Measurements from ENCODE around the gene GALNT10. TPM values are rescaled to one million over a fixed set of nuclear protein-coding genes. Genes with fewer than 3 reads are reported as not detected.

The GALNT10 gene
- total and polyA plus RNA-seq, 2 of the 4 experiments (the other 2 are of a cell fraction) = 46.2 to 67.0 TPM

- BruUV-seq (replicated peaks) = no TSS peak
- ATAC-seq (ENCODE audit: low read depth) (no peak), DNase-seq (no peak)
- no peaks in the 10 kb centered on the region for H3K36me3 ChIP-seq (ENCODE audit: control insufficient read depth, insufficient read depth, low read length)
- H3K27me3 ChIP-seq (ENCODE audit: control insufficient read depth, insufficient read depth, low read length) = no peaks in the 10 kb centered on the region
- H2BK15ac ChIP-seq (ENCODE audit: low read depth, low read length) = no peak overlapping the region
- H3K14ac ChIP-seq (replicated peaks; ENCODE audit: low read depth, low read length) = no peak overlapping the region
- WGBS, 2 experiments (ENCODE audit: extremely low coverage in 2 of 2, insufficient read length in 1 of 2) = 100% methylated on average over 1 of the region's 2 CpGs; no CpG with 5 or more reads in 1 of the 2 experiments
- H4K5ac ChIP-seq (ENCODE audit: low read depth, low read length) = no peak overlapping the region
- ChIA-PET POLR2A (ENCODE audit: unreplicated experiment) (no interaction called here), CTCF (interaction anchor here (0.6 to 1.0 kb wide), 2 partner anchors 8 to 38 kb away, joined by 3 read pairs; no protein-coding TSS in a partner anchor)
- dilution Hi-C loops (cut with HindIII; ENCODE audit: low sequenced_read_pairs, unreplicated experiment) (no loop called here), in situ Hi-C loops (cut with MboI; ENCODE audit: low sequenced_read_pairs) (no loop called here), intact Hi-C loops (cut with micrococcal nuclease) (no loop called here)
- H2BK20ac ChIP-seq (ENCODE audit: low read depth, low read length) = no peak overlapping the region
- H2AK5ac ChIP-seq (ENCODE audit: low read depth, low read length) = no peak overlapping the region
- H3K4me1 ChIP-seq (ENCODE audit: control insufficient read depth, insufficient read depth, low read length) = peaks cover 9% of the 10 kb centered on the region
- TF ChIP-seq USF2 (IDR thresholded peaks at IDR 0.05; ENCODE audit: low read depth, low read length) (no peak), CEBPB (IDR thresholded peaks at IDR 0.05; ENCODE audit: low read depth, low read length) (no peak), BHLHE40 (IDR thresholded peaks at IDR 0.05; ENCODE audit: low read depth, low read length) (no peak), MAZ (IDR thresholded peaks at IDR 0.05; ENCODE audit: borderline replicate concordance, low read depth, low read length) (no peak), NFE2L2 (IDR thresholded peaks at IDR 0.05; ENCODE audit: low read depth, low read length) (no peak), RFX5 (IDR thresholded peaks at IDR 0.05; ENCODE audit: low read depth, low read length) (no peak), CTCF (conservative IDR thresholded peaks at IDR 0.05; ENCODE audit: low read depth, low read length) (no peak), POLR2A (IDR thresholded peaks at IDR 0.05; ENCODE audit: low read depth, low read length) (no peak), CHD1 (IDR thresholded peaks at IDR 0.05; ENCODE audit: low read depth, low read length) (no peak), RCOR1 (IDR thresholded peaks at IDR 0.05; ENCODE audit: insufficient replicate concordance, low read length) (no peak)
- H3K9me3 ChIP-seq (ENCODE audit: control insufficient read depth, insufficient read depth, low read length) = no peaks in the 10 kb centered on the region
- H3K23ac ChIP-seq (ENCODE audit: low read depth, low read length) = no peak overlapping the region
- no peak overlapping the region for H3K9ac ChIP-seq (ENCODE audit: low read depth, low read length)
- no peak overlapping the region for H4K91ac ChIP-seq (ENCODE audit: insufficient read depth, low read depth, low read length)
- no peak overlapping the region for H2BK5ac ChIP-seq (ENCODE audit: low read depth, low read length, poor library complexity, severe bottlenecking)
- no peak overlapping the region for H3K4ac ChIP-seq (ENCODE audit: low read depth, low read length)
- no peak overlapping the region for H3K18ac ChIP-seq (ENCODE audit: low read depth, low read length)
- H3K4me3 ChIP-seq (ENCODE audit: insufficient read depth, low read depth, low read length) = no peak overlapping the region
- H4K8ac ChIP-seq (ENCODE audit: low read depth in 2 of 2, low read length in 2 of 2) = no peak overlapping the region
- no peak overlapping the region for H2BK120ac ChIP-seq (ENCODE audit: low read depth, low read length)
- peaks cover 51% of the 10 kb centered on the region for H4K20me1 ChIP-seq (ENCODE audit: insufficient read depth, low read length)
- peaks cover 36 to 80% of the 10 kb centered on the region in 2 experiments for H3K79me1 ChIP-seq (ENCODE audit: low read depth in 1 of 2, low read length in 2 of 2)
- H3K27ac ChIP-seq (ENCODE audit: insufficient read depth, low read length) = no peak overlapping the region
- H2AFZ ChIP-seq (replicated peaks; ENCODE audit: low read length, poor library complexity) = no peak overlapping the region
- peaks cover 32% of the 10 kb centered on the region for H3K9me1 ChIP-seq (ENCODE audit: insufficient read depth, low read length)
- H2AK9ac ChIP-seq (replicated peaks; ENCODE audit: low read depth, low read length, poor library complexity) = no peak overlapping the region
- H3K4me2 ChIP-seq (ENCODE audit: low read depth, low read length) = no peak overlapping the region
- no peak overlapping the region for H3K56ac ChIP-seq (ENCODE audit: extremely low read depth, insufficient read depth, low read length)
These were observed 50.1 kb downstream of the GALNT10 start for GRCh38 chr5:154240595-154240994.

All from IMR-90 (cell line).